GM19328 (cell line): Measurements from ENCODE around the gene SMARCB1.

Source experiments
- ATAC-seq: cut with Tn5 transposase; IDR thresholded peaks from one replicate; pipeline ENCODE4 v1.9.1; 2021; ENCODE audit warnings: mild to moderate bottlenecking, moderate library complexity; ENCODE audit not compliant: unreplicated experiment

SMARCB1 gene

GRCh38 chr22:23779731-23780130, 7.0 kb upstream of the SMARCB1 start:
- ATAC-seq: no peak

- no peak for ATAC-seq
Measured at GRCh38 chr22:23780146-23780748, 6.5 kb upstream of the SMARCB1 start.

GRCh38 chr22:23781065-23781464, 5.7 kb upstream of the SMARCB1 start:
- ATAC-seq: no peak

GRCh38 chr22:23781511-23782183, 5.1 kb upstream of the SMARCB1 start:
- no peak for ATAC-seq

GRCh38 chr22:23782252-23782651, 4.5 kb upstream of the SMARCB1 start:
- no peak for ATAC-seq

GRCh38 chr22:23782703-23783102, 4.1 kb upstream of the SMARCB1 start:
- ATAC-seq: no peak

- no peak for ATAC-seq
Measured at GRCh38 chr22:23783265-23784150, 3.3 kb upstream of the SMARCB1 start.

- ATAC-seq: no peak
Measured at GRCh38 chr22:23784215-23784732, 2.5 kb upstream of the SMARCB1 start.

- no peak for ATAC-seq
Measured at GRCh38 chr22:23786261-23786710, 480 bp upstream of the SMARCB1 start.

GRCh38 chr22:23787600-23787896, 782 bp downstream of the SMARCB1 start:
- peak; percentile 11 for ATAC-seq

GRCh38 chr22:23787910-23788309, 1.1 kb downstream of the SMARCB1 start:
- ATAC-seq: no peak

GRCh38 chr22:23789121-23789520, 2.4 kb downstream of the SMARCB1 start:
- ATAC-seq: no peak

- no peak for ATAC-seq
Measured at GRCh38 chr22:23789638-23790037, 2.9 kb downstream of the SMARCB1 start.

GRCh38 chr22:23790819-23791737, 4.3 kb downstream of the SMARCB1 start:
- ATAC-seq: no peak

GRCh38 chr22:23791738-23792645, 5.2 kb downstream of the SMARCB1 start:
- no peak for ATAC-seq

- ATAC-seq: no peak
Measured at GRCh38 chr22:23793326-23793725, 6.6 kb downstream of the SMARCB1 start.

GRCh38 chr22:23796461-23796860, 9.7 kb downstream of the SMARCB1 start:
- no peak for ATAC-seq

GRCh38 chr22:23800297-23801237, 13.8 kb downstream of the SMARCB1 start:
- ATAC-seq: no peak
